GM19467 (cell line): ENCODE data around the gene SPZ1.
"Not testable (repeated sequence)": the region's sequence is repeated elsewhere in the genome, so short reads cannot be mapped to it uniquely, and the experiment has no call there.

ENCODE experiments used
- ATAC-seq: cut with Tn5 transposase; IDR thresholded peaks from one replicate; pipeline ENCODE4 v1.9.1; 2021; ENCODE audit warnings: mild to moderate bottlenecking, moderate library complexity; ENCODE audit not compliant: unreplicated experiment

Gene SPZ1

GRCh38 chr5:80319702-80320101 lies at the start of gene SPZ1:
Gene SPZ1, plus strand, starts transcription at chr5:80320002. Its CDS starts 214 bp downstream, at chr5:80320216.
- ATAC-seq = no peak

- ATAC-seq = not testable (repeated sequence)
Measured at GRCh38 chr5:80270543-80270942, 49.3 kb upstream of the SPZ1 start.

GRCh38 chr5:80275347-80275746 lies 44.5 kb upstream of the SPZ1 start:
- ATAC-seq = no peak

- ATAC-seq = no peak
Measured at GRCh38 chr5:80276186-80276585, 43.6 kb upstream of the SPZ1 start.

GRCh38 chr5:80277191-80277590 lies 42.6 kb upstream of the SPZ1 start:
- ATAC-seq = no peak

- no peak for ATAC-seq
Measured at GRCh38 chr5:80282054-80282453, 37.7 kb upstream of the SPZ1 start.

- ATAC-seq = no peak
Measured at GRCh38 chr5:80283360-80283759, 36.4 kb upstream of the SPZ1 start.

GRCh38 chr5:80284720-80285119 lies 35.1 kb upstream of the SPZ1 start:
- ATAC-seq = no peak

GRCh38 chr5:80288177-80288576 lies 31.6 kb upstream of the SPZ1 start:
- ATAC-seq = no peak

- no peak for ATAC-seq
Measured at GRCh38 chr5:80289320-80289719, 30.5 kb upstream of the SPZ1 start.

- no peak for ATAC-seq
Measured at GRCh38 chr5:80291761-80292160, 28.0 kb upstream of the SPZ1 start.

GRCh38 chr5:80296121-80296520 lies 23.7 kb upstream of the SPZ1 start:
- ATAC-seq = no peak

- ATAC-seq = no peak
Measured at GRCh38 chr5:80299601-80300000, 20.2 kb upstream of the SPZ1 start.

GRCh38 chr5:80300125-80300524 lies 19.7 kb upstream of the SPZ1 start:
- no peak for ATAC-seq

- not testable (repeated sequence) for ATAC-seq
Measured at GRCh38 chr5:80300796-80301195, 19.0 kb upstream of the SPZ1 start.

GRCh38 chr5:80301342-80301741 lies 18.5 kb upstream of the SPZ1 start:
- not testable (repeated sequence) for ATAC-seq

GRCh38 chr5:80302636-80303035 lies 17.2 kb upstream of the SPZ1 start:
- no peak for ATAC-seq

- ATAC-seq = no peak
Measured at GRCh38 chr5:80308526-80308925, 11.3 kb upstream of the SPZ1 start.

- ATAC-seq = no peak
Measured at GRCh38 chr5:80309871-80310665, 9.7 kb upstream of the SPZ1 start.

- ATAC-seq = no peak
Measured at GRCh38 chr5:80315244-80315643, 4.6 kb upstream of the SPZ1 start.

GRCh38 chr5:80318212-80318611 lies 1.6 kb upstream of the SPZ1 start:
- no peak for ATAC-seq

GRCh38 chr5:80324912-80325311 lies 5.1 kb downstream of the SPZ1 start:
- no peak for ATAC-seq

GRCh38 chr5:80326468-80326867 lies 6.7 kb downstream of the SPZ1 start:
- no peak for ATAC-seq
